T-cell (primary cell): ENCODE results near the gene EPS8L1. TPM values are rescaled to one million over a fixed set of nuclear protein-coding genes. Genes with fewer than 3 reads are reported as not detected.

ENCODE experiments used
- ATAC-seq, 4 experiments: fragments of 200-7000 bp in 3 of 4; fragments of 150-1000 bp in 1 of 4; cut with Tn5 transposase; replicated peaks in 1 of 4; 1 replicate in 3 of 4; 2 replicates in 1 of 4; pipeline ENCODE4 v1.10.0; 2021; ENCODE audit warnings: moderate library complexity in 3 of 4, mild to moderate bottlenecking in 2 of 4, moderate number of reproducible peaks in 1 of 4
- CTCF ChIA-PET, 2 donors: fragments of 300-600 bp; sonication (Branson Sonifier 250); formaldehyde crosslinking; loops; one replicate each; lab custom pipeline; 2022; ENCODE audit warnings: antibody characterized with exemption in 2 of 2; lab: Charles Lee
- POLR2A ChIA-PET, 2 donors: fragments of 300-600 bp; sonication (Branson Sonifier 250); formaldehyde crosslinking; loops; one replicate each; lab custom pipeline; 2022; ENCODE audit warnings: antibody characterized with exemption in 2 of 2; lab: Charles Lee
- DNase-seq, 35 experiments: peaks; one replicate each; pipeline versions ENCODE4 v3.0.0 to v3.0.0-alpha.2; 2013 to 2023
- H3K27ac ChIP-seq: one replicate; pipeline ENCODE4 v1.5.1; 2013; ENCODE audit warnings: low read length
- H3K27me3 ChIP-seq, 2 experiments: replicated peaks in 1 of 2; 1 replicate in 1 of 2; 2 replicates in 1 of 2; pipeline versions ENCODE4 v1.6.1 to v1.7.0; 2013; ENCODE audit warnings: low read length in 1 of 2, mixed read lengths in 1 of 2; ENCODE audit not compliant: control insufficient read depth in 2 of 2, insufficient read depth in 2 of 2; ENCODE audit errors: extremely low read depth in 1 of 2
- H3K36me3 ChIP-seq, 2 donors: 1 replicate in 1 of 2; 2 replicates in 1 of 2; pipeline versions ENCODE4 v1.6.1 to v1.7.0; 2013; ENCODE audit warnings: low read length in 1 of 2; ENCODE audit not compliant: control insufficient read depth in 2 of 2, insufficient read depth in 1 of 2; ENCODE audit errors: extremely low read depth in 1 of 2
- H3K4me1 ChIP-seq, 2 experiments: 1 replicate in 1 of 2; 2 replicates in 1 of 2; pipeline versions ENCODE4 v1.6.1 to v1.7.0; 2013; ENCODE audit warnings: low read length in 2 of 2, mixed read lengths in 1 of 2; ENCODE audit not compliant: insufficient read depth in 2 of 2, control insufficient read depth in 1 of 2; ENCODE audit errors: extremely low read depth in 1 of 2
- H3K4me3 ChIP-seq, 2 donors: 1 replicate in 1 of 2; 2 replicates in 1 of 2; pipeline versions ENCODE4 v1.5.1 to v1.7.0; 2013; ENCODE audit warnings: mild to moderate bottlenecking in 2 of 2, low read length in 1 of 2, moderate library complexity in 1 of 2; ENCODE audit not compliant: control insufficient read depth in 1 of 2; ENCODE audit errors: extremely low read depth in 1 of 2
- H3K9me3 ChIP-seq: 2 replicates; pipeline ENCODE4 v1.7.0; 2013
- H3K27ac Mint-ChIP-seq, 2 donors: one replicate each; pipeline ENCODE4 v1.8.0; 2020 to 2021; ENCODE audit warnings: mild to moderate bottlenecking in 2 of 2, mixed read lengths in 2 of 2
- H3K27me3 Mint-ChIP-seq, 2 donors: one replicate each; pipeline ENCODE4 v1.8.0; 2021 to 2022; ENCODE audit warnings: mixed read lengths in 2 of 2
- H3K36me3 Mint-ChIP-seq: one replicate; pipeline ENCODE4 v1.8.0; 2021; ENCODE audit warnings: mixed read lengths
- H3K4me1 Mint-ChIP-seq, 3 donors: one replicate each; pipeline ENCODE4 v1.8.0; 2020 to 2022; ENCODE audit warnings: mixed read lengths in 3 of 3, mild to moderate bottlenecking in 1 of 3
- H3K4me3 Mint-ChIP-seq, 3 donors: one replicate each; pipeline ENCODE4 v1.8.0; 2020 to 2022; ENCODE audit warnings: mild to moderate bottlenecking in 3 of 3, mixed read lengths in 3 of 3, moderate library complexity in 3 of 3
- H3K9me3 Mint-ChIP-seq, 3 donors: one replicate each; pipeline ENCODE4 v1.8.0; 2020 to 2022; ENCODE audit warnings: mixed read lengths in 3 of 3
- WGBS: methylation state at CpG from one replicate; pipeline ENCODE4 v1.1.5; 2013; ENCODE audit warnings: missing lambda C conversion rate; ENCODE audit not compliant: insufficient coverage; 5-methylcytosine and 5-hydroxymethylcytosine counted together
- total RNA-seq, 35 experiments: library from RNA in 6 of 35; stranded (reverse) in 6 of 35; fragments of 120-200 nt in 1 of 35; gene quantifications; one replicate each; pipeline versions ENCODE4 v1.2.1 to v1.2.4 and lab custom pipeline; 2013 to 2026

The EPS8L1 gene
- total RNA-seq, 5 donors from 2014 or later (not counting 1 experiment from before 2014, with no cell fraction given), result 1.1 to 3.5 (median 2.0) TPM

DNA sequence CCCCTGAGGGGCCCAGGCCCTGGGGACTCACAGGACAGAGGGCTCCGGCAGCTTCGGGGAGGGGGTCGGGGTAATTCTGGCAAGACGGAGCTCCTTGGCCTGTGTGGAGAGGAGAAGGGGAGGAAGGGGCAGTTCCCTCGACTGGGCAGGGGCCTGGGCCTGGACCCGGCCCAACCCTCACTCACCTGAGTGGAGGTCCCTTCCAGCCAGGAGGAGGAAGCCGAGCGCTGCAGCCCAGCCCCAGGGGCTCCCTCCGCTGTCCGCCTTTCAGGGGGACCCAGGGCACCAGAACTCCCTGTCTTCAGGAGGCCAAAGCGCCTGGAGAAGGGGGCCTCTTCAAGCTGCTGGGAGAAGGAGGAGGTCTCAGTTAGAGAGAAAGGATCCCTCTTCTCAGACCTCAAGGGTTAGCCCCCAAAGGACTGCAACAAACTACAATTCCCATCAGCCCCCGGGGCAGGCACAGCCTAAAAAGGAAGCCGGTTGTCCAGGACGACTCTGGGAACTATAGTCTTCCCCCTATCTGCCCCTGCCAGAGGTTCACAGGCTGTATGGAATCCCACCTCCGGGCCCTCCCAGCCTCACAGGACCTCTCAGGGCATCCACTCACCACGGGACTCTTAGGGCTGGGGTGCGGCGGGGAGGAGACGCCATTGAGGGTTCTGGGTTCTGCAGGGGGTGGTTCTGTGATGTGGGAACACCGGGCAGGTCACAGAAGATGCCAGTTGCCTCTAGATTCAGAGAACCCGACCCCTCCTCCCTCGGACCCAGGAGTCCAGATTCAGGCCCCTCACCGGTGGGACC lies 19.8 kb downstream of the EPS8L1 start:
- no peak overlapping the region for H3K4me3 ChIP-seq
- POLR2A ChIA-PET, result no interaction called here
- peaks cover 21 to 47% of the 10 kb centered on the region in 2 donors for H3K36me3 ChIP-seq
- DNase-seq (no peak), ATAC-seq (no peak)
- CTCF ChIA-PET, result no interaction called here
- 93% methylated on average over 7 of the region's 23 CpGs for WGBS
- H3K4me1 Mint-ChIP-seq, result no peaks in the 10 kb centered on the region
- H3K27me3 ChIP-seq, result peaks cover 0 to 2% of the 10 kb centered on the region in 2 experiments
- H3K9me3 ChIP-seq, result no peaks in the 10 kb centered on the region
- no peaks in the 10 kb centered on the region for H3K4me1 ChIP-seq
- H3K27me3 Mint-ChIP-seq, result no peaks in the 10 kb centered on the region
- H3K27ac ChIP-seq, result no peak overlapping the region
- no peak overlapping the region for H3K4me3 Mint-ChIP-seq
- H3K36me3 Mint-ChIP-seq, result peaks cover 20% of the 10 kb centered on the region
- no peak overlapping the region for H3K27ac Mint-ChIP-seq
- H3K9me3 Mint-ChIP-seq, result no peaks in the 10 kb centered on the region

DNA sequence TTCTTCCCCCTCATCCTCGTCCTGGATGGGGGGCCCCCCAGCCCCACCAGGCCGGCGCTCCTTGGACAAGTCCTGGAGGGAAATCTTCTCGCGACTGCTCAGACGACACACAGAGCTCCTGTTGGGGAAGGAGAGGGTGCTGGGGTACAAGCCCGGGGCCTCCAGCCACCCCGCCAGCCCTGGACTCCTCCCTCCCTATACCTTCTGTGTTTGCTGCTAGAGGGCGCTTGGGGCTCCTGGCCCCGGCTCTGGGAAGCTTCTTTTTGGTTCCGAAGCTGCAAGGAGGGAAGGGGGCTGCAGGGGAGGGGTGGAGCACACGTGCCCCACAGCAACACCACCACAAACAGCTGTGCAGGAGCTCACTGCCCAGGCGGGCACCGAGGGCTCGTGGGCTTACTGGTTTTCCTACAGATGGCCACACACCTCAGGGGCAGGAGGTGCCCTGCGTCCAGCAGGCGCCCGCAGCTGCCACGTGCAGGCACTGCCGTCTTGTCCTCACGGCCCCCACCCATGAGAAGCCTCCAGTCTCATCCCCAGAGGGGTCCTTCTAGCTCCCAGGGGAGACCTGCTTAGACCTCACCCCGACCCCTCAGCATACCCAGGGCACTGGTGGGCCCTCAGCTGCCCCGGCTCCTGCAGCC lies 20.5 kb downstream of the EPS8L1 start:
- no peaks in the 10 kb centered on the region for H3K4me1 Mint-ChIP-seq
- POLR2A ChIA-PET, result no interaction called here
- WGBS, result 92% methylated on average over 8 of the region's 23 CpGs
- Histone ChIP-seq H3K36me3 (peaks cover 21 to 48% of the 10 kb centered on the region in 2 donors), H3K27me3 (peaks cover 0 to 2% of the 10 kb centered on the region in 2 experiments), H3K27ac (no peak overlapping the region), H3K4me3 (no peak overlapping the region), H3K4me1 (no peaks in the 10 kb centered on the region), H3K9me3 (no peaks in the 10 kb centered on the region)
- no peak overlapping the region for H3K27ac Mint-ChIP-seq
- DNase-seq (no peak), ATAC-seq (no peak)
- H3K4me3 Mint-ChIP-seq, result no peak overlapping the region
- H3K27me3 Mint-ChIP-seq, result no peaks in the 10 kb centered on the region
- CTCF ChIA-PET, result no interaction called here
- H3K9me3 Mint-ChIP-seq, result no peaks in the 10 kb centered on the region
- H3K36me3 Mint-ChIP-seq, result peaks cover 17% of the 10 kb centered on the region

DNA sequence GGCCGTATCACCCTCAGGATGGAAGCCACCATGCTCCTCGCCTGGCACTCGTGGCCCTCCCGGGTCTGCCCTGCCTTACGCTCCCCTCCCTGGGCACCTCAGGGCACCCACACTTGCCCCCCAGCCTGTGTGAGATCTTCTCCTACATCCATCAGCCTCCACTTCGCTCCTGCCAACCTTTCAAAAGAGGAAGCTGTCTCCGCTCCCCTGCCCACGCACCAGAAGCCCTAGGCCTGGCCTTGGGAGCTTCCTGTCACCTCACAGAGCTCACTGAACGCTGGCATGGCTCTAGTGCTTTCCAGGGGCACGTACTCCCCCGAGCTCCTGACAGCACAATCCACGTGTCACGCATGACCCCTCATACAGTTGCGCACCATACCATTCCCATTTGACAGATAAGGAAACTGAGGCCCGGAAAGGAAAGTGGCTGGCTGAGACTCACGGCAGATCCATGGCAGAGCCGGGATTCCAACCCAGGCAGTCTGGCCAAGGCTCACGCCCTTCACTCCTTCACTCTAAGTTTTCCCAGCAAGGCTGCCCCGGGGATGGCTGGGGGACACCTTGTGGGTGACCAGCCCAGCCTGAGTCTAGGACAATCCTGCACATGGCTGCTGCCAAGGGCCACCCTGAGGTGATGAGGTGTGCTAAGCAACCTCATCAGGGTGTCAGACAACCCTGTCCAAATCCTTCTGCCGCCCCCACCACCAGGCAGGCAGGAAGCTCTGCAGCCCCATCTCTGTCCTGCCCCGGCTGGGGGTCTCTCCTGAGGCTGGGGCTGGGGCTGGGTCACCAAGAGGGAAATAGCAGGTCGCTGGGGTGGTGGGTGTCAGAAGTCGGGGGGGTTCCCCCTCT lies 22.4 kb downstream of the EPS8L1 start:
- ATAC-seq, result no peak
- H3K4me1 ChIP-seq, result no peaks in the 10 kb centered on the region
- peaks cover 19 to 54% of the 10 kb centered on the region in 2 donors for H3K36me3 ChIP-seq
- H3K4me3 ChIP-seq, result no peak overlapping the region
- no peak overlapping the region for H3K27ac Mint-ChIP-seq
- ChIA-PET POLR2A (no interaction called here), CTCF (interaction anchor here in 1 of 2 donors (1.1 kb wide), 1 partner anchor 9 kb away, joined by 3 read pairs; no protein-coding TSS in a partner anchor)
- no peaks in the 10 kb centered on the region for H3K27me3 Mint-ChIP-seq
- H3K4me1 Mint-ChIP-seq, result no peaks in the 10 kb centered on the region
- H3K9me3 Mint-ChIP-seq, result no peaks in the 10 kb centered on the region
- no peak for DNase-seq
- H3K36me3 Mint-ChIP-seq, result peaks cover 34% of the 10 kb centered on the region
- H3K4me3 Mint-ChIP-seq, result no peak overlapping the region
- no peaks in the 10 kb centered on the region for H3K9me3 ChIP-seq
- peaks cover 0 to 2% of the 10 kb centered on the region in 2 experiments for H3K27me3 ChIP-seq
- no peak overlapping the region for H3K27ac ChIP-seq
- 90% methylated on average over 18 of the region's 23 CpGs for WGBS

DNA sequence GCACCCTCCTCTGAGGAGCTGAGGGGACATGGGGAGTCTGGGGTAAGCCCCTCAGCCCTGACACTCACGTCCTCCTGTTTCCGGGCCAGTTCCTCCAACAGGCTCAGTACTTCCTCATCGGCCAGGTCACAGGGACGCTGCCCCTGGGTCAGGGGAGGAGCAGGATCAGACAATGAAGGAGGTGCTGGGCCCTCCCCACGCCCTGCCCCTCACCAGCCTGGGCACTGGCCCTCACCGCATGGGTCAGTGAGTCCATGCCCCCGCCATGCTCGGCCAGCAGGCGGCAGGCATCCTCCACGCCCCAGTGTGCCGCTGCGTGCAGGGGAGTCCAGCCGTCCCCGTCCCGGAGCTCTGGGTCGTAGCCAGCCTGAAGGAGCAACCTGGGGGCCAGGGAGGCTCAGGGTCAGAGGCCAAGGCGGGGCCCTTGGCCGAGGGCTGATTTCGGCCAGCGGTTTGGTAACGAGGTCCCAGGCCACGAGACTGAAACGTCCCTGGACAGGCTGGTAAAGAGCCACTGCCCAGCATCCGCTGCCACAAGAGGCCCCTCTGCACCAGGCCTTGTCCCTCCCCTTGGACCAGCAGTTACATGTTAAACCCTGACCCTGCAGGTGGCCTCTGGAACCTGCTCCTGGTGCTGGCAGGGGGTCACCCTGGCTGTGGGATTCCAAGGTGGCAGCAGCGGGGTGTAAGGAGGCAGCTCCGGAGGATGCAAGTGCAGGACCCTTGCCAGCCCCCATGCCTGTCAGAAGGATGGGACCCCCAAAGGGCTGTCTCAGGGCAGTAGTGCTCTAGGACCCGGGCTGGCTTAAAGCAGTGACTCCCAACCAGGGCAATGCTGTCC lies 23.3 kb downstream of the EPS8L1 start:
- H3K27me3 ChIP-seq, result peaks cover 0 to 2% of the 10 kb centered on the region in 2 experiments
- H3K4me1 ChIP-seq, result no peaks in the 10 kb centered on the region
- no peak overlapping the region for H3K4me3 Mint-ChIP-seq
- H3K27ac ChIP-seq, result no peak overlapping the region
- CTCF ChIA-PET, result interaction anchor here in 1 of 2 donors (1.1 kb wide), 1 partner anchor 10 kb away, joined by 3 read pairs; no protein-coding TSS in a partner anchor
- H3K4me3 ChIP-seq, result no peak overlapping the region
- DNase-seq (no peak), ATAC-seq (no peak)
- no peak overlapping the region for H3K27ac Mint-ChIP-seq
- H3K9me3 ChIP-seq, result no peaks in the 10 kb centered on the region
- H3K36me3 Mint-ChIP-seq, result peaks cover 39% of the 10 kb centered on the region
- H3K36me3 ChIP-seq, result peaks cover 19 to 59% of the 10 kb centered on the region in 2 donors
- no peaks in the 10 kb centered on the region for H3K4me1 Mint-ChIP-seq
- POLR2A ChIA-PET, result no interaction called here
- no peaks in the 10 kb centered on the region for H3K9me3 Mint-ChIP-seq
- 98% methylated on average over 27 of the region's 27 CpGs for WGBS
- no peaks in the 10 kb centered on the region for H3K27me3 Mint-ChIP-seq

- Histone ChIP-seq H3K4me3 (no peak overlapping the region), H3K27me3 (no peaks in the 10 kb centered on the region), H3K36me3 (peaks cover 13 to 52% of the 10 kb centered on the region in 2 donors), H3K4me1 (no peaks in the 10 kb centered on the region), H3K9me3 (no peaks in the 10 kb centered on the region), H3K27ac (no peak overlapping the region)
- DNase-seq, result no peak
- Mint-ChIP-seq H3K4me1 (no peaks in the 10 kb centered on the region), H3K27me3 (no peaks in the 10 kb centered on the region), H3K27ac (no peak overlapping the region), H3K9me3 (no peaks in the 10 kb centered on the region), H3K36me3 (peaks cover 37% of the 10 kb centered on the region), H3K4me3 (no peak overlapping the region)
- ChIA-PET POLR2A (no interaction called here), CTCF (no interaction called here)
- no peak for ATAC-seq
- 98% methylated on average over 24 of the region's 27 CpGs for WGBS
These were observed 24.2 kb downstream of the EPS8L1 start for GRCh38 chr19:55099557-55100506.
